ENCODE measurements around the gene CLIC3.

The CLIC3 gene

GRCh38 chr9:136994180-136994887 lies 2.0 kb downstream of the CLIC3 start:
- Histone ChIP-seq H3K27me3 (replicated peaks; ENCODE audit: insufficient read depth, low read length) (peaks cover 45% of the 10 kb centered on the region), H4K20me1 (ENCODE audit: insufficient read depth, low read length) (no peaks in the 10 kb centered on the region), H3K9me3 (replicated peaks; ENCODE audit: insufficient read depth, low read length) (no peaks in the 10 kb centered on the region), H3K4me2 (ENCODE audit: low read depth, low read length) (no peak overlapping the region), H3K36me3 (replicated peaks; ENCODE audit: insufficient read depth, low read length) (no peaks in the 10 kb centered on the region), H3K4me3 (ENCODE audit: low read length) (no peak overlapping the region), H3K9ac (ENCODE audit: low read length) (no peak overlapping the region), H3K4me1 (ENCODE audit: low read length) (no peaks in the 10 kb centered on the region), H2AFZ (ENCODE audit: low read length) (no peak overlapping the region), H3F3A (ENCODE audit: insufficient read depth, low read length) (no peaks in the 10 kb centered on the region; the same call in 1 of the 2 replicates), H3K27ac (ENCODE audit: low read length) (no peak overlapping the region), H3K79me2 (ENCODE audit: low read length) (no peaks in the 10 kb centered on the region), H3K9me2 (replicated peaks; ENCODE audit: insufficient read depth, low read length) (no peaks in the 10 kb centered on the region)
- no peak for TF ChIP-seq EZH2 (optimal IDR thresholded peaks at IDR 0.05; ENCODE audit: low read depth, low read length)
- no peak for TF ChIP-seq CTCF (IDR thresholded peaks at IDR 0.05; ENCODE audit: low read length)
- no peak for TF ChIP-seq EZH2phosphoT487 (IDR thresholded peaks at IDR 0.05; ENCODE audit: low read length)
- DNase-seq, result no peak

DNA sequence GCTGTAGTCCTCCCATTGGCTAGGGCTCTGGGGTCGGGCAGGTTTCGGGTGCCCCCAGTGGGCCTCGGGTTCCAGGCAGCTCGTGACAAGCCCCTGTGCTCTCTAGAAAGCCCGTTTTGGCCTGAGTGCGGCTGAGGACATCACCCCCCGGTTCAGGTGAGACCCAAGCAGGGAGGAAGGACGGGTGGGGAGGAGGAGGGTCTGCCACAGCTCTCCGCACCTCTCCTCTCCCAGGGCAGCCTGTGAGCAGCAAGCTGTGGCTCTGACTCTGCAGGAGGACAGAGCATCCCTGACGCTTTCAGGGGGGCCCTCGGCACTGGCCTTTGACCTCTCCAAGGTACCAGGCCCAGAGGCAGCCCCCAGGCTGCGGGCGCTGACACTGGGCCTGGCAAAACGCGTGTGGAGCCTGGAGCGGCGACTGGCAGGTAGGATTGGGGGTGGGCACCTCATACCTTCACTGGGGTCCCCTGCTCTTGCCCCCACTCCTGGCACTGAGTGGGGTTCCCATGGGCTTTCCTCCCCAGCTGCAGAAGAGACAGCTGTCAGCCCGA lies 3.5 kb downstream of the CLIC3 start:
- Histone ChIP-seq H3K4me2 (ENCODE audit: low read depth, low read length) (peak overlapping the region; percentile 74), H3K9me3 (replicated peaks; ENCODE audit: insufficient read depth, low read length) (no peaks in the 10 kb centered on the region), H3K27me3 (replicated peaks; ENCODE audit: insufficient read depth, low read length) (peaks cover 53% of the 10 kb centered on the region), H3F3A (ENCODE audit: insufficient read depth, low read length) (no peaks in the 10 kb centered on the region; the same call in 1 of the 2 replicates), H3K9ac (ENCODE audit: low read length) (peak overlapping the region; percentile 62; the same call in 1 of the 2 replicates), H3K4me3 (ENCODE audit: low read length) (peak overlapping the region; percentile 49), H2AFZ (ENCODE audit: low read length) (peak overlapping the region; percentile 65; the same call in 1 of the 2 replicates), H3K4me1 (ENCODE audit: low read length) (no peaks in the 10 kb centered on the region), H3K9me2 (replicated peaks; ENCODE audit: insufficient read depth, low read length) (no peaks in the 10 kb centered on the region), H3K36me3 (replicated peaks; ENCODE audit: insufficient read depth, low read length) (no peaks in the 10 kb centered on the region), H3K27ac (ENCODE audit: low read length) (no peak overlapping the region), H4K20me1 (ENCODE audit: insufficient read depth, low read length) (no peaks in the 10 kb centered on the region), H3K79me2 (ENCODE audit: low read length) (no peaks in the 10 kb centered on the region)
- TF ChIP-seq EZH2phosphoT487 (IDR thresholded peaks at IDR 0.05; ENCODE audit: low read length), result no peak
- TF ChIP-seq EZH2 (optimal IDR thresholded peaks at IDR 0.05; ENCODE audit: low read depth, low read length), result no peak
- no peak for TF ChIP-seq CTCF (IDR thresholded peaks at IDR 0.05; ENCODE audit: low read length)
- DNase-seq, result no peak

- Histone ChIP-seq H3K27ac (ENCODE audit: low read length) (peak within 1 kb of the TSS; percentile 31; the same call in 1 of the 2 replicates), H3K36me3 (replicated peaks; ENCODE audit: insufficient read depth, low read length) (no peaks in the 10 kb centered on the region), H3K4me1 (ENCODE audit: low read length) (no peaks in the 10 kb centered on the region), H3K27me3 (replicated peaks; ENCODE audit: insufficient read depth, low read length) (peaks cover 53% of the 10 kb centered on the region), H3K9me3 (replicated peaks; ENCODE audit: insufficient read depth, low read length) (no peaks in the 10 kb centered on the region), H2AFZ (ENCODE audit: low read length) (peak within 1 kb of the TSS; percentile 65; the same call in 1 of the 2 replicates), H3K79me2 (ENCODE audit: low read length) (no peaks in the 10 kb centered on the region), H3K9me2 (replicated peaks; ENCODE audit: insufficient read depth, low read length) (no peaks in the 10 kb centered on the region), H3K9ac (ENCODE audit: low read length) (peak within 1 kb of the TSS; percentile 62), H4K20me1 (ENCODE audit: insufficient read depth, low read length) (no peaks in the 10 kb centered on the region), H3K4me3 (ENCODE audit: low read length) (peak within 1 kb of the TSS; percentile 49), H3K4me2 (ENCODE audit: low read depth, low read length) (peak within 1 kb of the TSS; percentile 74), H3F3A (ENCODE audit: insufficient read depth, low read length) (no peaks in the 10 kb centered on the region; the same call in 1 of the 2 replicates)
- peak; percentile 81 for DNase-seq
- no peak for TF ChIP-seq EZH2 (optimal IDR thresholded peaks at IDR 0.05; ENCODE audit: low read depth, low read length)
Observed at GRCh38 chr9:136991993-136992818, 4.2 kb downstream of the CLIC3 start, which contains the start of gene PAXX. Gene PAXX, plus strand, starts transcription at chr9:136992422. Its CDS starts 22 bp downstream, at chr9:136992444.
